ENCODE results near the gene SPOPL. TPM values are rescaled to one million over a fixed set of nuclear protein-coding genes. Genes with fewer than 3 reads are reported as not detected.

Gene SPOPL
- total RNA-seq, 1 experiment from 2014 or later = 13.6 TPM

GRCh38 chr2:138536302-138536701 lies 34.7 kb downstream of the SPOPL start:
- Mint-ChIP-seq H3K27me3 (ENCODE audit: low read depth) (peaks cover 4% of the 10 kb centered on the region), H3K4me1 (peaks cover 27 to 40% of the 10 kb centered on the region in 2 experiments), H3K9me3 (peaks cover 40 to 43% of the 10 kb centered on the region in 2 experiments), H3K36me3 (ENCODE audit: insufficient read depth in 1 of 3, low read depth in 3 of 3) (peaks cover 36 to 51% (median 37%) of the 10 kb centered on the region in 3 experiments), H3K27ac (peak overlapping the region in 1 of 3 experiments; percentile 84; a peak in 1 of 7 replicates), H3K4me3 (no peak overlapping the region)
- no peaks in the 10 kb centered on the region for H3K23me2 ChIP-seq (ENCODE audit: insufficient read length, low read depth, low read length, poor library complexity, severe bottlenecking)
- no peaks in the 10 kb centered on the region for H3K79me1 ChIP-seq (ENCODE audit: insufficient read depth, low read depth, low read length, poor library complexity, severe bottlenecking)
- no peak overlapping the region for H4K8ac ChIP-seq (replicated peaks; ENCODE audit: insufficient read length, low read depth, low read length)
- no peaks in the 10 kb centered on the region for H3K9me3 ChIP-seq (ENCODE audit: control insufficient read depth, low read depth, low read length)
- no peak overlapping the region for H3K23ac ChIP-seq (ENCODE audit: insufficient read length, low read depth, low read length)
- H3K4me2 ChIP-seq (ENCODE audit: insufficient read depth, insufficient read length, low read length) = no peak overlapping the region
- no peak overlapping the region for H2BK15ac ChIP-seq (ENCODE audit: low read depth, low read length)
- no peak overlapping the region for H3K14ac ChIP-seq (ENCODE audit: insufficient read depth, low read length)
- no peak overlapping the region for H2AK5ac ChIP-seq (ENCODE audit: insufficient read length, low read length)
- H4K5ac ChIP-seq (ENCODE audit: insufficient read length, low read depth, low read length) = no peak overlapping the region
- H3K4ac ChIP-seq (ENCODE audit: low read depth, low read length) = no peak overlapping the region
- no peak overlapping the region for H2AFZ ChIP-seq (ENCODE audit: low read length)
- no peak overlapping the region for H2BK12ac ChIP-seq (ENCODE audit: insufficient read length, low read depth, low read length)
- H4K20me1 ChIP-seq (ENCODE audit: control insufficient read depth, insufficient read depth, insufficient read length) = no peaks in the 10 kb centered on the region
- H2BK20ac ChIP-seq (ENCODE audit: low read depth, low read length, poor library complexity, severe bottlenecking) = no peak overlapping the region
- no peak overlapping the region for H3K56ac ChIP-seq (ENCODE audit: insufficient read length, low read depth, low read length)
- no peak overlapping the region for H2BK120ac ChIP-seq (ENCODE audit: low read depth, low read length, poor library complexity, severe bottlenecking)
- TF ChIP-seq CTCF (conservative IDR thresholded peaks at IDR 0.05) = no peak
- peak; percentile 37 for DNase-seq
- H4K91ac ChIP-seq (ENCODE audit: insufficient read length, low read depth, low read length) = no peak overlapping the region
- no CpG with 5 or more reads among the region's 2 CpGs for WGBS (ENCODE audit: extremely low coverage, insufficient read length, low lambda C conversion rate)
- H3K4me1 ChIP-seq (ENCODE audit: insufficient read depth, low read length) = no peaks in the 10 kb centered on the region
- peaks cover 2% of the 10 kb centered on the region; the same call in 1 of the 2 replicates for H3K79me2 ChIP-seq (ENCODE audit: insufficient read depth, low read length)
- H3T11ph ChIP-seq (ENCODE audit: low read length) = no peak overlapping the region
- no peak overlapping the region for H3K27ac ChIP-seq (ENCODE audit: insufficient read length, low read depth, low read length)
- no peak overlapping the region for H3K9ac ChIP-seq (ENCODE audit: extremely low read depth, insufficient read length, low read length)
- no peak overlapping the region for H2BK5ac ChIP-seq (ENCODE audit: insufficient read length, low read length)
- no peaks in the 10 kb centered on the region for H3K27me3 ChIP-seq (ENCODE audit: insufficient read depth, low read length)
- no peak overlapping the region for H3K18ac ChIP-seq (ENCODE audit: insufficient read length, low read depth, low read length)
